Measurements from ENCODE around the gene CAMSAP3.

Gene CAMSAP3

GRCh38 chr19:7644550-7644877, 48.9 kb downstream of the CAMSAP3 start:
- Histone ChIP-seq H3K9ac (no peak overlapping the region), H2AFZ (ENCODE audit: low read depth) (no peak overlapping the region), H3K27ac (no peak overlapping the region)

GRCh38 chr19:7645163-7645562, 49.5 kb downstream of the CAMSAP3 start:
- Histone ChIP-seq H2AFZ (ENCODE audit: low read depth) (no peak overlapping the region), H3K79me2 (ENCODE audit: insufficient read depth, low read depth) (no peaks in the 10 kb centered on the region), H3K27me3 (ENCODE audit: insufficient read depth, low read depth) (no peaks in the 10 kb centered on the region), H3K9ac (no peak overlapping the region), H3K27ac (no peak overlapping the region), H3K36me3 (ENCODE audit: insufficient read depth) (no peaks in the 10 kb centered on the region), H3K4me2 (no peak overlapping the region), H4K20me1 (ENCODE audit: insufficient read depth) (no peaks in the 10 kb centered on the region), H3K4me1 (ENCODE audit: low read depth, poor library complexity, severe bottlenecking) (no peaks in the 10 kb centered on the region), H3K4me3 (IDR thresholded peaks at IDR 0.05; ENCODE audit: insufficient read depth, low read depth, low read length) (no peak overlapping the region)
- TF ChIP-seq CTCF (conservative IDR thresholded peaks at IDR 0.05; ENCODE audit: low read depth, low read length), result no peak

More at GRCh38 chr19:7644550-7644877, 48.9 kb downstream of the CAMSAP3 start:
- no peak for TF ChIP-seq CTCF (conservative IDR thresholded peaks at IDR 0.05; ENCODE audit: low read depth, low read length)
- Histone ChIP-seq H3K4me3 (IDR thresholded peaks at IDR 0.05; ENCODE audit: insufficient read depth, low read depth, low read length) (no peak overlapping the region), H4K20me1 (ENCODE audit: insufficient read depth) (no peaks in the 10 kb centered on the region), H3K4me1 (ENCODE audit: low read depth, poor library complexity, severe bottlenecking) (no peaks in the 10 kb centered on the region), H3K79me2 (ENCODE audit: insufficient read depth, low read depth) (no peaks in the 10 kb centered on the region), H3K4me2 (no peak overlapping the region), H3K36me3 (ENCODE audit: insufficient read depth) (no peaks in the 10 kb centered on the region), H3K27me3 (ENCODE audit: insufficient read depth, low read depth) (no peaks in the 10 kb centered on the region)

GRCh38 chr19:7645656-7646425, 50.2 kb downstream of the CAMSAP3 start:
- Histone ChIP-seq H3K4me2 (no peak overlapping the region), H3K36me3 (ENCODE audit: insufficient read depth) (no peaks in the 10 kb centered on the region), H3K4me1 (ENCODE audit: low read depth, poor library complexity, severe bottlenecking) (no peaks in the 10 kb centered on the region), H3K27me3 (ENCODE audit: insufficient read depth, low read depth) (peaks cover under 1% of the 10 kb centered on the region; the same call in 1 of the 2 replicates), H3K79me2 (ENCODE audit: insufficient read depth, low read depth) (no peaks in the 10 kb centered on the region), H4K20me1 (ENCODE audit: insufficient read depth) (no peaks in the 10 kb centered on the region), H2AFZ (ENCODE audit: low read depth) (no peak overlapping the region), H3K27ac (no peak overlapping the region), H3K9ac (no peak overlapping the region), H3K4me3 (IDR thresholded peaks at IDR 0.05; ENCODE audit: insufficient read depth, low read depth, low read length) (no peak overlapping the region)
- no peak for TF ChIP-seq CTCF (conservative IDR thresholded peaks at IDR 0.05; ENCODE audit: low read depth, low read length)

GRCh38 chr19:7646426-7646700, 50.7 kb downstream of the CAMSAP3 start:
- Histone ChIP-seq H3K4me2 (no peak overlapping the region), H3K36me3 (ENCODE audit: insufficient read depth) (no peaks in the 10 kb centered on the region), H2AFZ (ENCODE audit: low read depth) (no peak overlapping the region), H3K27ac (no peak overlapping the region), H3K4me1 (ENCODE audit: low read depth, poor library complexity, severe bottlenecking) (no peaks in the 10 kb centered on the region), H3K4me3 (IDR thresholded peaks at IDR 0.05; ENCODE audit: insufficient read depth, low read depth, low read length) (no peak overlapping the region), H3K27me3 (ENCODE audit: insufficient read depth, low read depth) (peaks cover 2% of the 10 kb centered on the region; the same call in 1 of the 2 replicates), H3K9ac (no peak overlapping the region), H3K79me2 (ENCODE audit: insufficient read depth, low read depth) (no peaks in the 10 kb centered on the region), H4K20me1 (ENCODE audit: insufficient read depth) (no peaks in the 10 kb centered on the region)
- no peak for TF ChIP-seq CTCF (conservative IDR thresholded peaks at IDR 0.05; ENCODE audit: low read depth, low read length)
